ENCODE measurements around the gene SAFB. TPM values are rescaled to one million over a fixed set of nuclear protein-coding genes. Genes with fewer than 3 reads are reported as not detected.

SAFB gene
- total RNA-seq, 2 experiments from 2014 or later: 68.9 to 177 TPM

- no peak for DNase-seq (ENCODE audit: low spot score)
- Histone ChIP-seq H3K79me2 (ENCODE audit: insufficient read depth, low read depth, low read length) (peaks cover 99% of the 10 kb centered on the region), H3K4me1 (ENCODE audit: insufficient read depth, low read length, poor library complexity, severe bottlenecking) (peaks cover 24% of the 10 kb centered on the region), H3K9me2 (ENCODE audit: insufficient read depth, low read length) (no peaks in the 10 kb centered on the region), H3K9me3 (ENCODE audit: low read length) (no peaks in the 10 kb centered on the region), H2AFZ (ENCODE audit: low read length) (no peak overlapping the region), H3K4me3 (ENCODE audit: low read depth, low read length, poor library complexity, severe bottlenecking) (no peak overlapping the region), H3K27ac (ENCODE audit: low read depth, low read length, poor library complexity, severe bottlenecking) (no peak overlapping the region), H3K4me2 (ENCODE audit: low read length) (no peak overlapping the region), H4K20me1 (ENCODE audit: insufficient read depth, low read length) (peaks cover 70% of the 10 kb centered on the region), H3K36me3 (ENCODE audit: insufficient read depth, low read length) (peaks cover 95% of the 10 kb centered on the region)
- BruUV-seq (replicated peaks): no TSS peak
- intact Hi-C loops (cut with micrococcal nuclease; ENCODE audit: unreplicated experiment): no loop called here
- ChIA-PET CTCF (ENCODE audit: unreplicated experiment) (no interaction called here), POLR2A (no interaction called here)
- TF ChIP-seq CTCF (conservative IDR thresholded peaks at IDR 0.05; ENCODE audit: low read length): no peak
Measured at GRCh38 chr19:5631567-5632240, 8.8 kb downstream of the SAFB start.

GRCh38 chr19:5632241-5632612, 9.3 kb downstream of the SAFB start:
- Histone ChIP-seq H3K36me3 (ENCODE audit: insufficient read depth, low read length) (peaks cover 95% of the 10 kb centered on the region), H2AFZ (ENCODE audit: low read length) (no peak overlapping the region), H3K4me2 (ENCODE audit: low read length) (no peak overlapping the region), H3K27ac (ENCODE audit: low read depth, low read length, poor library complexity, severe bottlenecking) (no peak overlapping the region), H3K79me2 (ENCODE audit: insufficient read depth, low read depth, low read length) (peaks cover 99% of the 10 kb centered on the region), H3K4me3 (ENCODE audit: low read depth, low read length, poor library complexity, severe bottlenecking) (no peak overlapping the region), H4K20me1 (ENCODE audit: insufficient read depth, low read length) (peaks cover 65% of the 10 kb centered on the region), H3K4me1 (ENCODE audit: insufficient read depth, low read length, poor library complexity, severe bottlenecking) (peaks cover 19% of the 10 kb centered on the region), H3K9me3 (ENCODE audit: low read length) (no peaks in the 10 kb centered on the region), H3K9me2 (ENCODE audit: insufficient read depth, low read length) (no peaks in the 10 kb centered on the region)
- DNase-seq (ENCODE audit: low spot score): no peak
- ChIA-PET POLR2A (no interaction called here), CTCF (ENCODE audit: unreplicated experiment) (no interaction called here)
- intact Hi-C loops (cut with micrococcal nuclease; ENCODE audit: unreplicated experiment): no loop called here
- no peak for TF ChIP-seq EZH2phosphoT487 (IDR thresholded peaks at IDR 0.05; ENCODE audit: borderline replicate concordance, low read depth, low read length)
- no peak for TF ChIP-seq CTCF (conservative IDR thresholded peaks at IDR 0.05; ENCODE audit: low read length)
- BruUV-seq (replicated peaks): no TSS peak

GRCh38 chr19:5632657-5633056, 9.8 kb downstream of the SAFB start:
- DNase-seq (ENCODE audit: low spot score): no peak
- intact Hi-C loops (cut with micrococcal nuclease; ENCODE audit: unreplicated experiment): no loop called here
- ChIA-PET POLR2A (no interaction called here), CTCF (ENCODE audit: unreplicated experiment) (no interaction called here)
- no peak overlapping the region for H3K4me2 ChIP-seq (ENCODE audit: low read length)
- peaks cover 15% of the 10 kb centered on the region for H3K4me1 ChIP-seq (ENCODE audit: insufficient read depth, low read length, poor library complexity, severe bottlenecking)
- TF ChIP-seq CTCF (conservative IDR thresholded peaks at IDR 0.05; ENCODE audit: low read length) (no peak), EZH2phosphoT487 (IDR thresholded peaks at IDR 0.05; ENCODE audit: borderline replicate concordance, low read depth, low read length) (no peak)
- no peaks in the 10 kb centered on the region for H3K9me2 ChIP-seq (ENCODE audit: insufficient read depth, low read length)
- H3K79me2 ChIP-seq (ENCODE audit: insufficient read depth, low read depth, low read length): peaks cover 99% of the 10 kb centered on the region
- H3K9me3 ChIP-seq (ENCODE audit: low read length): no peaks in the 10 kb centered on the region
- no peak overlapping the region for H3K4me3 ChIP-seq (ENCODE audit: low read depth, low read length, poor library complexity, severe bottlenecking)
- H3K27ac ChIP-seq (ENCODE audit: low read depth, low read length, poor library complexity, severe bottlenecking): no peak overlapping the region
- peaks cover 66% of the 10 kb centered on the region for H4K20me1 ChIP-seq (ENCODE audit: insufficient read depth, low read length)
- no peak overlapping the region for H2AFZ ChIP-seq (ENCODE audit: low read length)
- H3K36me3 ChIP-seq (ENCODE audit: insufficient read depth, low read length): peaks cover 95% of the 10 kb centered on the region
- no TSS peak for BruUV-seq (replicated peaks)

All from OCI-LY7 (cell line).